ENCODE data around the gene CNTF.
"Not testable (repeated sequence)": the region's sequence is repeated elsewhere in the genome, so short reads cannot be mapped to it uniquely, and the experiment has no call there.

CNTF gene, protein sequence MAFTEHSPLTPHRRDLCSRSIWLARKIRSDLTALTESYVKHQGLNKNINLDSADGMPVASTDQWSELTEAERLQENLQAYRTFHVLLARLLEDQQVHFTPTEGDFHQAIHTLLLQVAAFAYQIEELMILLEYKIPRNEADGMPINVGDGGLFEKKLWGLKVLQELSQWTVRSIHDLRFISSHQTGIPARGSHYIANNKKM

DNA sequence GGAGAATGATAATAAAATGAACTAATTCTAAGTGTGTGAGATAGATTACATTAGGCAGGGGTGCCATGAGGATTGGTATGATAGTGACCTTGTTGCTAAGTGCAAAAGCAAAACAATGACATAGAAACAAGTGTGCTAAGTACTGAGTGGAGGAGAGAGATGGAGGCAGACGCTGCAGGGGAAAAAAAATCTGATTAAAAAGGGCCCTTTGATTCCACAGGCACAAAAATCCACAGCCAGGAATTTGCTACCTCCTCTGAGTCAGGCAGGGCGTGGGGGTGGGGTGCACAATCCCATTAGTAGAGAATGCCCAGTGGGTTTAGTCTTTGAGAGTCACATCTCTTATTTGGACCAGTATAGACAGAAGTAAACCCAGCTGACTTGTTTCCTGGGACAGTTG lies at the start of gene CNTF:
TSS of gene CNTF (plus strand) at position 322 of the 400 bp plus-strand sequence. CDS start 88 bp downstream, outside the sequence.
- DNase-seq, result peak in 1 of 3 experiments; percentile 37

DNA sequence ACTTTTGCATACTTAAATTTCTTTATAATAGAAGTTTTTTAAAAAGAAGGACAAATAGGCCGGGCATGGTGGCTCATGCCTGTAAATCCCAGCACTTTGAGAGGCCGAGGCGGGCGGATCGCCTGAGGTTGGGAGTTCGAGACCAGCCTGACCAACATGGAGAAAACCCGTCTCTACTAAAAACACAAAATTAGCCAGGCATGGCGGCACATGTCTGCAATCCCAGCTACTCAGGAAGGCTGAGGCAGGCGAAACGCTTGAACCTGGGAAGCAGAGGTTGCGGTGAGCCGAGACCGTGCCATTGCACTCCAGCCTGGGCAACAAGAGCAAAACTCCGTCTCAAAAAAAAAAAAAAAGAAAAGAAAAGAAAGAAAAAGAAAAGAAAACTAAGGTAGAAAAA lies 49.6 kb upstream of the CNTF start:
- not testable (repeated sequence) for DNase-seq

DNA sequence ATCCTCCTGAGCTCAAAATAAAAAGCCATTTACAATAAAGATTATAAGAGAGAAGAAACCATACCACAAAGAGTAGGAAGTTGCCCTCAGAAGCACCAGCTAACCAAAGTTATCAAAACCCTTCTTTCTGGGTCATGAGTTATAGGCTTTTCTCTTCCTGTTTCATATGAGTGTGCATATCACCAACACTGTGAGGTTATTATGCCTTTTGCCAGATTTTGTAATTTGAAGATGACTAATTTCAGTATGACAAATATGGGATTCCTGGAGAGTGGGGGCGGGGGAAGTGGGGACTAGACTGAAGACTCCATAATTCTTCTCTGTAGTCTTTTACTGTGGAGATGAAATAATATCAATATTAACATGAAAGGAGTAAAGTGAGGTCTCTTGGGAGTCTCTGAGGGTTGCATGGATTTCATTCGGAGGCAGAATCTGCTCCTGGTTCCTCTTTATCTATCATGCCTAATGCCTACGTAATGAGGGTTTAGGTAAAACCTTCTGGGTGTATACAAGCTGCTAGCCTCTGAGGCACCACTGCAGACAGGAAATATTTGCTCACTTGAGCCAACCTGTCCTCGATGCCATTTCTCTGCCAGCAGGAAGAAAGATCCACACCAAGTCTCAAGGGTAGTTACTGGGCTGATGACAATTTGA lies 48.9 kb upstream of the CNTF start:
- DNase-seq, result no peak

DNA sequence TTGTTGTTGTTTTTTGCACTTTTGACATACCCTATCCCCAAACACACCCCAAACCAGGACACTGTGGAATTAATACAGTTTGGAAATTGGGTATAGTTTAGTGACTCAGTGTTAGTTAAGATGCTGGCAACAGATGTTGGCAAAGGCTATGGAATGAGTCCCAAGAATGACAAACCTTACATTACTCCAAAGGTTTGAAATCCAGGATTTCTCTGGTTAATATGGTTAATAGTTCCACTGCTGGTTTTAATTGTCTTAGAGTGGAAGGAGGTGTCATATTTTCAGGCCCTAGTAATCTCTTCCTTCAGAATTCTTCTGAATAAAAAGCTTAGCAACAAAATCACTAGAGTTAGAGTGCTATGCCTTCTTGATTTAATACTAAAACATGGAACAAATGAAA lies 47.6 kb upstream of the CNTF start:
- DNase-seq, result no peak

DNA sequence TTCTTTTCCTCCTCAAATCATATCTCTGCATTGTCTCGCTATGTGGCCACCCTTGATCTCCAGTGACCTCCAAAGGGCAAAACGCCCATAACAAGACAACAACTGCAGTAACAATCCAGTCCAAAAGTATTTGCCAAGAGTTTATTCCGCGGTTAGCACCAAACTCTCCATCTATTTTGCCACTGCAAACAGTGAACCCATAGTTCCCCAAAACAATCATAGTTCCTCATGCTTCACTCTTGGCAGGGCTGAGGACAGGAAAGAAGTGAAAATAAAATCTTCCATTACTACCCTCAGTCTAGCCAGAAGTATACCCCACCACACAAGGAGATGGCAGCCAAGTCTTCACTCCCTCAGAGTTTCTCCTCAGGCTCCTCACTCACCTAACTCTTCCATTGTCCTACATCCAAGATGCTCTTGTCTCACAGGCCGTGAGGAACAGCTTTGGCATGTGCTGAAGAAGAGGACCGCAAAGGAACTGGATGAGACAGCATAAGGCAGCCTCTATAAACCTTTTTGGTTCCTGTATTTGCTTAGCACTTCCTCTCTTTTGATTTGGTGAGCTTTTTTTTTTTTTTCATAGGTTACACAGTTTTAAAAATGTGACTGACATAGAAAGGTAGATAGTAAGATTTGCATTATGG lies 47.0 kb upstream of the CNTF start, which contains the start of gene LPXN:
TSS of gene LPXN (minus strand) at position 480 of the 644 bp plus-strand sequence. CDS start at position 396, 84 bp downstream.
- DNase-seq, result no peak

DNA sequence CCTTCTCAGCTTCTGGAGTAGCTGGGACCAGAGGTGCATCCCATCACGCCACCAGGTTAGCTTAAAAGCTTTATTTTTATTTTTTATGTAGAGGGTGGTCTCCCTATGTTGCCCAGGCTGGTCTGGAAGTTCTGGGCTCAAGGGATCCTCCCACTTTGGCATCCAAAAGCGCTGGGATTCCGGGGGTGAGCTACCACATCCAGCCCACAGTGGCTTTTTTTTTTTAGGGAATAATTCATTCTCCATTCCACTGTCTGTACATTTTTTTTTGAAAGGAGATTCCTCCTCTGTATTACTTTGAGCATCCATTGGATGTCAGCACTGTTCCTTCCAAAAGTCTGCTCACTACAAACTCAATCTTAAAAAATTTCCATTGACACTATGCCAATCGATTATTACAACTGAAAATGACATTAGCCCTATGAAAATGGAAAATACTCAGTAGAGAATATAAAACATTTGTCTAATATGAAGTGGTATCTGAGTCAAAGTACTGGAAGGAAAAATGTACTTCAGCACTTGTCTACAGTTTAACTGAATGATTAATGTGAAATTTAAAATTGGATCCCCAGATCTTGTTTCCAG lies 45.5 kb upstream of the CNTF start:
- peak in 1 of 3 experiments; percentile 47 for DNase-seq

DNA sequence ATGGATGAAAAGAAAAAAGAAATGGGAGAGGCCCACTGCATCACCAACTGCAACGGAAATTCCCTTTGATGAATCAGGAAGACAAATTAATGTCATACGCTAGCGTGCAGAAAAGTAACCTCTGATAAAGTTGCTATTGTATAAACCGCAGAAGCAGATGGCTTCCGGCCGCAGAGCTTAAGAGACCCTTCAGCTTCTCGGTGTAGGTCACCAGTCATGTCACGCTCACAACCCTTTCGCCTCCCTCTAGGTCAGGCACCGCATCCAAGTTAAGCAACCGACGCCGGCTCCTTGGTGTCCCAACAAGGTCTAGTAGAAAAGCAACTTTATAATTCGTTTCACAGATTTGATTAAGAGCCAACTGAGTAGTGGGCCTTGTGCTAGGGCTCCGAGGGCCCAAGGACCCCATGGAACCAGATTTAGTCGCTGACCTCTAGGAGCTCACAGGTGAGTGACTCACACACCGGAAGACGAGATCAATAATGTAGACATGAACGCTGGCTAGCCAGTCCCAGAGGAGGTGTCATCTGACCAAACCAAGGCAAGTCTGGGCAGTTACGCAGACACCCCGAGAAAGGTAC lies 44.8 kb upstream of the CNTF start:
- DNase-seq, result no peak

DNA sequence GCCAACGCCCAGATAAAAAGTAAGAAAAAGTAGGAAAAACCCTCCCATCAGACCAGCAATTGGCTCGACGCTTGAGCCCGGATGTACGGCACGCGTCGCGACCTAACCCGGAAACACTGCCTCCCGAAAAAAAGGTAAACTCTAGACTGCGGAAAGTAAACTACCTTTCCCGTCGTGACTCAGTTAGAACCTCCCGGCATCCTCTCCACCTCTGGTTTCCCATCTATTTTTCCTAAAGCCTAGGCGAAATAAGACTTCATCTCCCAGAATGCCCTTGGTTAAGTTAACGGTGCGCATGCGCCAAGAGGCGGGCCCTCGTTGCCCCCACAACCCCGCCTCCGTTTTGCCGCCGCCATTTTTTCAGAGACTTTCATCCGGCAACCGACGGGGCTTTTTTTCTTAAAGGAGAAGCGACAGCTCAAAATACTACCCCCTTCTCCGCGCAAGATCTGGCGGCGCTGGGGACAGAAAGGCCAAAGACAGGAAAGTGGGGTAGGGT lies 44.3 kb upstream of the CNTF start:
- peak; percentile 97 to 100 (median 97) for DNase-seq

DNA sequence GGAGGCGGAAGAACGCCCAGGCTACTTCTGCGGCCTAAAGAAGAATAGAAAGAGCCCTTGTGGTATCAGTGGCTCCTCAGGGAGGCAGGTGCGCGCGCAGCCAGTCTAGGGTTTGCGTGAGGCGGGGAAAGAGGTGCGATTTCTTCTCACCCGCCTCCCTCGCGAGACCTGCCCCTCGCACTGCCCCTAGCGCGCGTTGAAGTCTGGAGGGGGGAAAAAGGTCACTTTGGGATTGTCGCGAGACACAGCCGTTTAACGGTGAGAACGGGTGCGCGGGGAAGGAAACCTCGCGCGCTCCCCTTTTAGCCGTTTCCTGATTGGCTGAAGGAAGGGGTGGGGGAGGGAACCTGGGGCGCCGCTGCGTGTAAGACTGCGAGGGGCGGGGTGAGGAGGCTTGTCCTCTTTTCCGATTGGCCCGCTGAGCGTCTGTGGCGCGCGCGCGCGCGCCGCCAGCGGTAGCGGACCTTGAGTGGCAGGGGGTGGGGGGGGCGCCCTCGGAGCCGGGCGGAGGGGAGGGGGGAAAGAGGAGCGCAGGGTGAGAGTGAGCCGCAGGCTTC lies 43.8 kb upstream of the CNTF start, which contains the start of gene ZFP91:
TSS of gene ZFP91 (plus strand) at position 429 of the 557 bp plus-strand sequence. CDS start 219 bp downstream, outside the sequence.
- peak; percentile 97 to 99 (median 99) for DNase-seq

DNA sequence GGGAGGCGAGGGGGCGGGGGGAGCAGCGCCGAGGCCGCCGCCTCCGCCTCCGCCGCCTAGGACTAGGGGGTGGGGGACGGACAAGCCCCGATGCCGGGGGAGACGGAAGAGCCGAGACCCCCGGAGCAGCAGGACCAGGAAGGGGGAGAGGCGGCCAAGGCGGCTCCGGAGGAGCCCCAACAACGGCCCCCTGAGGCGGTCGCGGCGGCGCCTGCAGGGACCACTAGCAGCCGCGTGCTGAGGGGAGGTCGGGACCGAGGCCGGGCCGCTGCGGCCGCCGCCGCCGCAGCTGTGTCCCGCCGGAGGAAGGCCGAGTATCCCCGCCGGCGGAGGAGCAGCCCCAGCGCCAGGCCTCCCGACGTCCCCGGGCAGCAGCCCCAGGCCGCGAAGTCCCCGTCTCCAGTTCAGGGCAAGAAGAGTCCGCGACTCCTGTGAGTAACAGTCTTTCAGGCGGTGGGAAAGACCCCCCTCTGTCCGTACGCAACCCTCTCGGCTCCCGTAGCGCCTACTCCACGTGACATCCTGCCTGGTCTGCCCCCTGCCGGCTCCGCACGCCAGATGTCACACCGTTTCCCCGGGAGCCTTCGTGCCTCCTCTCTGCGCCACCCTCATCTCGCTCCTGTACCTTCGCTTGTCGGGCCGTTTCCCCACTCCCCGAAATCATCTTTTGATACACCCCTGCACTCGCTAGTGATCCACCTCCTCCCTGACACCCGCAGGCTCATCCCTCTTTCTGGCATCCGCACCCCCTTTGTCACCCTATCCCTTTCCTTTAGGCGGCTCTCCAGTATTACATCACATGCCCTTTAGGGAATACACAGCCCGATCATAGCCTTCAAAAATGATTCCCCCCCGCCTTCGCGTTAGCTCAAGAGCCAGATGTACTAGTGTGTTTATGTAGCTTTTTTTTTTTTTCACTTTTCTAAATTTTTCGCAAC lies 43.0 kb upstream of the CNTF start:
- peak; percentile 82 to 94 (median 90) for DNase-seq

DNA sequence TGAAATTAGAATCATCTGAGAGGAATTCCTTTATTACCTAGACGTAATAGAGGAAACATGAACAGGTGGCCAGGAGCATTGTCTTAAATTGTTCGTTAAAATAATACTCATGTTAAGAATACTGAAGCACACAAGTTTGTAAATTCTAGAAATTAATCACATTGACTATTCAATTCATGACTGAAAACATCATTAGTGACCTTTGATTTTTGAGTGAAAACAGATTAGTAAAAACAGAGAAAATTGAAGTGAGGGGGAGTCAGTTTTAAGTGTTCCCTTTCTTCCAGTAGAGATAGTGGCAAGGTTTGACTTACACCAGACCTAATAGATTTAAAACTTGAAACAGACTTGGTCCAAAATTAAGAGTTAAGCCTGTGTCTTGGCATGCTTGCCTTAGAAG lies 42.2 kb upstream of the CNTF start:
- no peak for DNase-seq

DNA sequence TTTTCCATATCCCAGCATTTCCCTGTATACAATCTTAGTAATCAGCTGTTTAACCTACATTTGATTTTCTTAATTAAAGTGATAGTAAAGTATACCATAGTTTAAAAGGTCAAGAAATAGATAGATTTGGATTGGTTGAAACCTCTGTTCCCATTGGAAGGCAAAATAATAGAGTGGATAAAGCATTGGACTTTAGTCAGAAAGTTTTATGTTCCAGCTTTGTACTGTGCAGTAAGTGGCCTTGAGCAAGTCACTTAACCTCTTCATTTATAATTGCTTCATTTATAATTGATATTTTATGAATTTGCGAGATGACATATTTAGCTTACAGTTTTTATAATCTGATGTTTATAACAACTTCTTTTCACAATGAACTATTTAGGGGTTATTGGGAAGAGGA lies 40.0 kb upstream of the CNTF start:
- DNase-seq, result no peak

DNA sequence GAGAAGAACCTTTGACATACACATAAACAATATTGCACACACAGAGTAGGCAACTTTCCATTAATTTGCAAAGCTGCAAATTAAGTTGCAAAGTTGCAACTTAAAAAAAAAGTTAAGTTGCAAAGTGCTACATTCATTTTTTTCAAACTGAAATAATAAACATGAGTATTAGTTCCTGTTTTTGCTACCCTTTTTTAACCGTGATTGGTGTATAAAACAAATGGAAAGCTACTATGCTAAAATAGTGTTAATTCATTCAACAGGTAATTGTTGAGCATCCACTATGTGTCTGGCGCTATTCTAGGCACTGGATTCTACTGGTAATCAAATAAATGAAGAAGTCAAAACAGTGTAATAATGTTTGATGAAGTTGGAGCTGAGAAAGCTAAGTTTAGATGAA lies 35.5 kb upstream of the CNTF start:
- DNase-seq, result no peak

DNA sequence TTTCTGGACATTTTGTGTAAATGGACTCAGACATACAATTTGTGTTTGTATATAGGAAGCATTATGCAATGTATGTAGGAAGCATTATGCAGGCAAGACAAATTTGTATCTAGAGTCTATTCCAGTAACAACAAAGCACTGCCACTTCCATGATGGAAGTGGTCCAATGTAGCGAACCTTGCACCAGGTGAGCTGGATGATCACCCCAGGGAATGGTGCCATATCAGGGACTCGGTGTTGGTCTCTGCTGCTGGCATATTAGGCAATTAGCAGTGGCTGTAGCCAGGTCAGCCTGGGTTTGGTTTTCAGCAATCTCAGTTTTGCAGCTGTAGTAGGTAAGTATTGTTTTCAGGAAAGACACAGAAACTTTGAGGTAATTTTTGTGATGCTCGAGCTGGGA lies 30.8 kb upstream of the CNTF start:
- DNase-seq, result no peak

DNA sequence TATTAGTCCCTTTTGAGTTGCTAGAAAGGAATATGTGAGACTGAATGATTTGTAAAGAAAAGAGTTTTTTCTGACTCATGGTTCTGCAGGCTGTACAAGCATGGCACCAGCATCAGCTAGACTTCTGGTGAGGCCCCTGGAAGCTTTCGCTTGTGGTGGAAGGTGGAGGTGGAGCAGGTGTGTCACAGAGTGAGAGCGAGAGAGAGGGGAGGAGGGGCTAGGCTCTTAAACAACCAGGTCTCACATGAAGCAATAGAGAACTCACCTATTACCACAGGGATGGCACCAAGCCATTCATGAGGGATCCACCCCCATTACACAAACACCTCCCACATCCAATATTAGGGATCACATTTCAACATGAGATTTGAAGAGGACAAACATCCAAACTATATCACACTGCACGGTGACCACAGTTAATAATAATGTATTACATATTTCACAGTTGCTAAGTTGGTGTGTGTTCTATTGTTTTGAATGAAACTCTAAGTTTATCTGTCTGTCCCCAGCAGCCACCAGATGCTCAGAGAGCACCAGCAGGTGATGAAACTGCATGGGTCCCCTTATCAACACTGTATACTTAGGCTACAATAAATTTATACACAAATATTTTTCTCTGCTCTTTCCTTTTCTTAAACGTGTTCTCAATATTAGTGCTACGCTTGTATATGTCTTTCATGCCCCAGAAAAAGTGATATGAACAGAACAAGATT lies 29.5 kb upstream of the CNTF start:
- DNase-seq, result peak in 2 of 3 experiments; percentile 57 to 74

DNA sequence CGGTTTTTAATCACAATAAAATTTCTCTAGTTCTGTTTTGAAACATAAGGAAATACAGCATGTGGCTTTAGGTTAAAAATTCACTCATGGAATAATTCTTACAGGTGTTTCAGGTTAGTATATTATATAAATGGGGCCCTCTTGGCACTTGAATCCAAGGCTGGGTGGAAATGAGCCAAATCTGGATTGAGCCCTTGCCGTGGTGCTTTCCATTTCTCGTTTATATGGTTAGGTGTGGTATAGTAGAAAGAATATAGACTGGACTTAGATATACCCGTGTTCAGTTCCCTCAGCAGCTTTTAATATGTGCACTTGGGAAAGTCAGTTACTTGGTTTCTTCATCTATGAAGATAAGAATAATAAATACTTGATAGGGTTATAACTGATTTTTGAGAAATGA lies 27.6 kb upstream of the CNTF start:
- DNase-seq, result no peak

DNA sequence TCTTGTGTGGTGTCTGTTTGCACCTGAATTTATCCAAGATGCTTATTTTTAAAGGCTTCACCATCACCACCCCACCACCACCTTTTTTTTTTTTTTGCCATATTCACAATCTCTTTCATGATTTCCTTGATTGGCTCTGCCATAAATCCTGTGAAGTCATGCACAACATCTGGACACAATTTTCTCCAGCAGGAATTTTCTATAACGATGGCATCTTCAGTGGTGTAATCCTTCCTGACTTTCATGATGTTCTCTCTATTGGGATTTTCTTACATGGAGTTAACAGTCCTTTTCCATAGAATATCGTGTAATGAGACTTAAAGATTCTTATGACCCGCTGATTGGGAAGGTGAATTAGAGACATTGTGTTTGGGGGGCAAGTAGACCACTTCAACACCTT lies 25.8 kb upstream of the CNTF start:
- no peak for DNase-seq

DNA sequence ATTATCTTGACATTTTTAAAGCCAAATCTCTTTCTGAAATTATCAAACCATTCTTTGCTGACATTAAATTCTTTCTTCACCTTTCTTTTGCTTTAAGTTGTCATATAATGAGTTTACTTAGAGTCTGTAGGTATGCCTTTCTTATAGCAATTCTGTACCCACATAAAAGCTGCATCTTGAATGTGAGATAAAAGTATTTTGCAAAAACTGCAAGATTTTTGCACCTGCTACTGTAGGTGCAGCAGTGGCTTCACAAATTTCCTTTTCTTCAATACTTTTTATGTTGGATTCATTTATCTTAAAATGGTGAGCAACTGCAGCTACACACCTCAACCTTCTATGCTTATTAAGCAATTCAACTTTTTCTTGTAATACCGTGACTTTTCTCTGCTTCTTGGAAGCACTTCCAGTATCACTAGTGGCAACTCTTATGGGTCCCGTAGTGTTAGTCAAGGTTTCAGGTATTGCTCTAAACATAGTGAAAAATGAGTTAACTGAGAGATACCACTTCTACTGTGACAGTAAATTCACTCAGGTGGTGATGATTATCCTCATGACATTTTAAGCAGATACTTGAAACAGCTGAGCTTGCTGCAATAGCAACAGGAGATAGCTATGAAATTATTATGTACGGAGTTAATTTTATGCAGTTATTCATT lies 24.9 kb upstream of the CNTF start:
- no peak for DNase-seq

DNA sequence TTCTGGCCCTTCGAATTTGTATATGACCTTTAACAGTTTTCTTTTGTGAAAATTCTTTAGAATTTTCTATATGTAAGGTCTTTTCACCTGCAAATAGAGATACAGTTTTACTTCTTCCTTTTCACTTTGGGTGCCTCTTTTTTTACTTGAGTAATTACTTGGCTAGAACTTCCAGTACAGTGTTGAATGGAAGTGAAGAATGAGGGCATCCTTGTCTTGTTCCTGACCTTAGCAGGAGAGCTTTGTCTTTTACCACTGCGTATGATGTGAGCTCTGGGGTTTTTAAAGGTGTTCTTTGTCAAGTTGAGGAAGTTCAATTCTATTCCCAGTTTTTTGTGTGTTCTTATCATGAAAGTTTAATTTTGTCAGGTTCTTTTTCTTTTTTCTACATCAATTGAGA lies 22.0 kb upstream of the CNTF start:
- DNase-seq, result no peak

All from NCI-H1417 (cell line).